Right cardiac atrium (tissue), 5 donors: ENCODE data around the gene TAT. TPM values are rescaled to one million over a fixed set of nuclear protein-coding genes. Genes with fewer than 3 reads are reported as not detected.
"Not testable (repeated sequence)": the region's sequence is repeated elsewhere in the genome, so short reads cannot be mapped to it uniquely, and the experiment has no call there.

Experiments
- ATAC-seq, 2 donors: fragments of 200-7000 bp; cut with Tn5 transposase; one replicate each; pipeline versions ENCODE4 v1.8.0 to v1.9.1; 2020; ENCODE audit warnings: moderate library complexity in 2 of 2, mild to moderate bottlenecking in 1 of 2
- DNase-seq, 3 donors: peaks; one replicate each; pipeline ENCODE4 v3.0.0-alpha.2; 2020
- H3K27ac ChIP-seq: one replicate; pipeline ENCODE4 v1.5.1; 2013; ENCODE audit warnings: mild to moderate bottlenecking, low read length, control low read depth, moderate library complexity
- H3K27me3 ChIP-seq: one replicate; pipeline ENCODE4 v1.6.1; 2013; ENCODE audit not compliant: control insufficient read depth, insufficient read depth
- H3K4me1 ChIP-seq: one replicate; pipeline ENCODE4 v1.6.1; 2013; ENCODE audit warnings: low read length; ENCODE audit not compliant: control insufficient read depth, insufficient read depth
- H3K4me3 ChIP-seq: one replicate; pipeline ENCODE4 v1.5.1; 2013; ENCODE audit warnings: low read length, control low read depth
- H3K9me3 ChIP-seq: one replicate; pipeline ENCODE4 v1.6.1; 2013; ENCODE audit warnings: low read length; ENCODE audit not compliant: control insufficient read depth
- WGBS: extraction: QIAGEN DNeasy Blood & Tissue Kit; methylation state at CpG from one replicate; pipeline ENCODE4 v1.1.7; 2013; 5-methylcytosine and 5-hydroxymethylcytosine counted together
- intact Hi-C, 4 donors: fragments of 100-400 bp; cut with DNase I; formaldehyde crosslinking; loops; one replicate each; pipeline versions ENCODE4 v1.11.0 to v1.14.0; 2022 to 2023
- polyA plus RNA-seq: library from polyadenylated mRNA; stranded (reverse); fragments of 200-250 nt; gene quantifications from one replicate; pipeline ENCODE4 v1.2.3, GENCODE V29; 2013
- total RNA-seq, 4 donors: library from RNA; stranded (reverse); fragmentation: NEBNext Ultra II Directional; extraction: Animal tissue kit (Norgen Biotek cat#: 25700); gene quantifications; one replicate each; pipeline ENCODE4 v1.2.1, GENCODE V29; 2021
- donor health status: healthy with polysubstance abuse.
- donor health status: DM: no; HTN: yes; CAD: no.
- donor health status: DM: no; HTN: no; CAD: no.
- donor health status: DM: no; HTN: yes; CAD: no; lungs with severe emphysema.
- donor health status: DM: yes; HTN: yes; CAD: no.

TAT gene
- total and polyA plus RNA-seq, 5 donors, result 0.02 to 0.08 TPM; not detected in 3

DNA sequence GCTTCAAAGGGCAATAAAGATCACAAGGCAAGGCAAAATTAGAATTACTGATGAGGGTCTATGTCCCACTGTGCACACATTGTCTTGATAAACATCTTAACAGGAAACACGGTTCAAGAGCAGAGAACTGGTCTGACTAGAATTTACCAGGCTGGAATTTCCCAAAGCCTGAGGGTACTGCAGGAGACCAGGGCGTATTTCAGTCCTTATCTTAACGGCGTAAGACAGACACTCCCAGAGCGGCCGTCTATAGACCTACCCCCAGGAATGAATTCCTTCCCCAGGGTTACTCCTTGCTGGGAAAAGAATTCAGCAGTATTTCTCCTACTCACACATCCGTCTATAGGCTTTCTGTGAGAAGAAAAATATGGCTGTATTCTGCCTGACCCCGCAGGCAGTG is 15.0 kb downstream of the TAT start:
- WGBS, result 87% methylated on average over 8 of the region's 8 CpGs
- H3K9me3 ChIP-seq, H3K27ac ChIP-seq, H3K4me1 ChIP-seq, ATAC-seq, DNase-seq, H3K27me3 ChIP-seq, intact Hi-C loops, H3K4me3 ChIP-seq: not testable (repeated sequence)

DNA sequence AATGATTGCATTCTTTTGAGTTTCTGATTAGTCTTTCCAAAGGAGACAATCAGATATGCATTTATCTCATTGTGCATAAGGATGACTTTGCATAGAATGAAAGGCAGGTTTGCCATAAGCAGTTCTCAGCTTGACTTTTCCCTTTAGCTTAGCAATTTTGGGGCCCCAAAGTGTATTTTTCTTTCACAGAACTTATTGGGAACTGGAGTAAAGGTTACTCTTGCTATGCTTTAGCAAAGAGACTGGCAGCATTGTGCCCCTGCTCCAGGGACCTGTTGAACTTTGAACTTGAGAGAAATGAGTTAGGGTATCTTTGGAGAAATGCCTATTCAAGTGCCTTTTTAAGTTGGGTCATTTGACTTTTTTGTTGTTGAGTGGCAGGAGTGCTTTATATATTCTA is 17.0 kb downstream of the TAT start:
- Histone ChIP-seq H3K27ac (no peak overlapping the region), H3K4me3 (no peak overlapping the region), H3K9me3 (no peaks in the 10 kb centered on the region), H3K4me1 (no peaks in the 10 kb centered on the region), H3K27me3 (no peaks in the 10 kb centered on the region)
- DNase-seq, result no peak
- ATAC-seq, result no peak
- intact Hi-C loops, result no loop called here

DNA sequence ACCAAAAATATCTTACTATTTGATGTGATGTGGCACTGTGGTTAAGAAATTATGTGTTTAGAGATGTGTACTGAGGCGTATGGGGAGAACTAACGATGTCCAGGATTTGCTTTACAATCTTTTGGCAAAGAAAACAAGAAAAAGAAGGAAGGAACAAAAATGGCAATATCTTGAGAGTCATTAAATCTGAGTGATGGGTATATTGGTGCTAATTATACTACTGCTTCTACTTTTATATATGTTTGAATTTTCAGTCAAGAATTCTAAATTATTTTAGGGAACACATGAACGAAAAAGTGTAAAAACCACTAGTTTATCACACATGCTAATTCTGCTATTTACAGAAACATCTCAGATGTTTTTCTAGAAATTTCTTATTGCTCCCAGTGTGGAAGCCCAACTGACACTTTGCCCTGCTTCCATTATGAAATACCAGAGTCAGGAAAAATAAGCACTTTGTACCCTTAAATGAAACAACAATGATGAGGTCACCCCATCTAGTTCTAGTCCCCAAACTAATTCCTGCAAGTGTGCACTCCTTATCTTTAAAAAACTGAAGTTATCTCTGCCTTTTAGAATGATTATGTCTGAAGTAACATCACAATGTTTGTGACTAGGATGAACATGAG is 18.8 kb downstream of the TAT start:
- H3K4me1 ChIP-seq, result no peaks in the 10 kb centered on the region
- 61% methylated on average over 3 of the region's 3 CpGs for WGBS
- no peak overlapping the region for H3K27ac ChIP-seq
- H3K27me3 ChIP-seq, result no peaks in the 10 kb centered on the region
- no peak for ATAC-seq
- DNase-seq, result no peak
- no peak overlapping the region for H3K4me3 ChIP-seq
- intact Hi-C loops, result no loop called here
- no peaks in the 10 kb centered on the region for H3K9me3 ChIP-seq

DNA sequence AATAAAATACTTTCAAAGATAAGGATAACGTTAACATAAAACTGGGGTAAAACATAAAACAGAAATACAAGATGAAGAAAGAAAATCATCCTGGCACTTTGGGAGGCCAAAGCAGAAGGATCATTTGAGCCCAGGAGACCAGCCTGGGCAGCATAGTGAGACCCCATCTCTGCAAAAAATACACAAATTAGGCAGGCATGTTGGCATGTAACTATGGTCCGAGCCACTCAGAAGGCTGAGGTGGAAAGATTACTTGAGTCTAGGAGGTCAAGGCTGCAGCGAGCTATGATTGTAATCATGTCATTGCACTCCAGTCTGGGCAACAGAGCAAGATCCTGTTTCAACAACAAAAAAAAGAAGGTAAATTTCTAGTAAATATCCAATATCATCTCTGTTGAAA is 19.6 kb downstream of the TAT start:
- no peak overlapping the region for H3K27ac ChIP-seq
- no peaks in the 10 kb centered on the region for H3K27me3 ChIP-seq
- H3K9me3 ChIP-seq, result no peaks in the 10 kb centered on the region
- no peaks in the 10 kb centered on the region for H3K4me1 ChIP-seq
- intact Hi-C loops, result no loop called here
- WGBS, result 85% methylated on average over 3 of the region's 3 CpGs
- ATAC-seq (no peak), DNase-seq (no peak)
- H3K4me3 ChIP-seq, result no peak overlapping the region

DNA sequence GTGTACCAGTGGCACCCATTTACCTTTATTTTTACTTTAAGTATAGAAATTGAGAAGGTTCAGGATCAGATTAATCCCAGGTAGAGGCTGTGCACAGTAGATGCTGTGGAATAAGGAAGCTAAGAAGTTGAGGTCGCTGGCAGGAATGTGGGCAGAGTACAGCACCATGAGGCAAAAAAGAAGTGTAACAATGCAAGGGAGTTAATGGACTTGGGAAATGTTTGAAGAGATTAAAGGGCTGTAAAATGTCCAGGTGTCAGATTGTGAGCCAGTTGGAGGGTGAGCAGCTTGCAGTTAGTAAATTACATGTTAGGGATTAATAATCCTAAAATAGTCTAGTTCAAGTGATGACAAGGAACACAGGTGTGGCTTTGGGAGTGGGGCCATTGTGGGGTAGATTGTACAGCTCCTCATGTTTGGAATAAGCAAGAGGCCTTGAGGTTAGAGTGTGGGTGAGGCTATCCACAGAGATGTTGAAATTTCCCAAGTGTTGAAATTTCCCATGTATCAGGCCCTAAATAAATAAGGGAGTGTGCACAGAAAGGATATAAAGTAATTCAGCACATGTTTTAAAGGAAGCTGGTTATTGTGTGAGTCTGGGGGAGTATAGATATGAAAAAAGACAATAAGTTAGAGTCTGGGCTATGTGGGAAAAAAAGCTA is 21.5 kb downstream of the TAT start:
- 77% methylated on average over 1 of the region's 1 CpG for WGBS
- peak in 1 of 2 donors; percentile 46 for ATAC-seq

DNA sequence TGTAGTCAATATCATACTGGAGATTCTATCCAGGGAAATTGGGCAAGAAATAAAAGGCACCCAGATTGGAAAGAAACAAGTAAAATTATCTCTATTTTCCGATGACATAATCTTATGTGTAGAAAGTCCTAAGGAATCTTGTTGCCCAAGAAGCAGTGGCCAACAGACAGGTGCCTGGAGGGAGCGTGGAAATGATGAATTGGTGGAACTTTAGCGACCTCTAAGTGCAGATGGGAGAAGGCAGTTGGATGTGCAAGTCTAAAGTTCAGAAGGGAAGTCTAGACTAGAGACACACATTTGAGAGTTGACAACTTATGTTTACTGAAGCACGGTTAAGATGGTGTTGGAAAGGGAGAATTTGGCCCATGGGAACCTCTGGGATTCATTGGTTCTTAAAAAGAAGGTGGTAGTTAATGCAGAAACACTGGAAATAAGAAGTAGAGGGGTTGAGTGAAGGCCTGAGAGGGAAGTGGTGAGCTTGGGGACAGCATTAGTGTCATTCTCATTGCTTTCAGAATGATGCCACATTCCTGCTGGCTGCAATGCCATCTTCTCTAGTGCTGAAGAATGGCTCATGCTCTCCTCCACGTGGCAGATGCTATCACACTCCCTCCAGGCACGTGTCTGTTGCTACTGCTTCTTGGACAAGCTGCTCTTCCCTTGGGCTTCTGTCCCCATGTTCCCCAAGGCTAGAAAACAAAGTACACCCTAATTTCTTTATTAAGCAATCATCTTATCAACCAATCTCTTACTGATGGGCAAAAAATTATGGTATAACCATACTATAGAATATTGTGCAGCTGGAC is 24.0 kb downstream of the TAT start:
- no peaks in the 10 kb centered on the region for H3K27me3 ChIP-seq
- no peaks in the 10 kb centered on the region for H3K9me3 ChIP-seq
- no peak for DNase-seq
- H3K4me3 ChIP-seq, result no peak overlapping the region
- H3K27ac ChIP-seq, result no peak overlapping the region
- 40% methylated on average over 6 of the region's 6 CpGs for WGBS
- intact Hi-C loops, result no loop called here
- no peak for ATAC-seq
- no peaks in the 10 kb centered on the region for H3K4me1 ChIP-seq

More for the DNA sequence above, 21.5 kb downstream of the TAT start:
- H3K27ac ChIP-seq, result no peak overlapping the region
- no peaks in the 10 kb centered on the region for H3K27me3 ChIP-seq
- no peaks in the 10 kb centered on the region for H3K4me1 ChIP-seq
- no peaks in the 10 kb centered on the region for H3K9me3 ChIP-seq
- no peak for DNase-seq
- intact Hi-C loops, result no loop called here
- H3K4me3 ChIP-seq, result no peak overlapping the region

DNA sequence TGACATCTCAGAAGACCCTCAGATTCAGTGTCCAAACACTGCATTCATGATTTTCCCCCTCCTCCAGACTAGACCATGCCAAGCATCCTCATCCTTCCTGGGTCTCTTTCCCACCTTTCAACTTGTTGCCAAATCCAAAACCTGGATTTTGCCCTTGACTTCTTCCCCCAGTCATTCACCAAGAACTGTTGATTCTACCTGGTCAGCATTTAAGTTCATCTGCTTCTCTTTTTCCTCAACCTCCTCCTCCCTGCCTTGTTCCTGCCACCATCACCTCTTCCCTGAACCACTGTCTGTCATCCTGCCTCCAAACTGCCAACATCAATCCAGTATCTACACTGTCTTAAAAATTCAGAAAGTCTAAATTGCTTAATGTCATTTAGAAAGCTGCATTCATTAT is 29.7 kb downstream of the TAT start:
- DNase-seq (no peak), ATAC-seq (no peak)
- H3K4me1 ChIP-seq, result no peaks in the 10 kb centered on the region
- intact Hi-C loops, result no loop called here
- no peaks in the 10 kb centered on the region for H3K9me3 ChIP-seq
- no peaks in the 10 kb centered on the region for H3K27me3 ChIP-seq
- no peak overlapping the region for H3K4me3 ChIP-seq
- no peak overlapping the region for H3K27ac ChIP-seq

DNA sequence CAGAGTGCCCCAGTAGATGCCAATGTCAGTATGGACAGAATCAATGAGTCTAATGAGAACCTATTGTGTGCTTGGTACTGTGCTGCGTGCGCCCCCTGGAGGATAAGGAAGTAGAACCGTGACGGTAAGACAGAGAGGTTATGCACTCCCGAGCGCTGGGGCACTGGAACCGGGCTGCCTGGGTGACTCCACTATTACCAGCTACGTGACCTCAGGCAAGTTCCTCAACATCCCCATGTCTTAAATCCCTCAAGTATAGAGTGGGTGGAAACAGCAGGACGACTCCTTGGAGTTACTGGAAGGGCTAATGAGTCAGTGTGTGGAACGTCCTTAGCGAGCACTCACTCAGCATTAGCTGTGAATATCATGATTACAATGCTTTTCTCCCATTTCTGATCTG is 34.5 kb downstream of the TAT start:
- peak in 1 of 2 donors; percentile 58 for ATAC-seq
- no peak overlapping the region for H3K27ac ChIP-seq
- intact Hi-C loops, result no loop called here
- peak in 2 of 3 donors; percentile 31 to 73 for DNase-seq
- H3K27me3 ChIP-seq, result no peaks in the 10 kb centered on the region
- no peak overlapping the region for H3K4me3 ChIP-seq
- 19% methylated on average over 11 of the region's 11 CpGs for WGBS
- H3K4me1 ChIP-seq, result no peaks in the 10 kb centered on the region
- H3K9me3 ChIP-seq, result no peaks in the 10 kb centered on the region

DNA sequence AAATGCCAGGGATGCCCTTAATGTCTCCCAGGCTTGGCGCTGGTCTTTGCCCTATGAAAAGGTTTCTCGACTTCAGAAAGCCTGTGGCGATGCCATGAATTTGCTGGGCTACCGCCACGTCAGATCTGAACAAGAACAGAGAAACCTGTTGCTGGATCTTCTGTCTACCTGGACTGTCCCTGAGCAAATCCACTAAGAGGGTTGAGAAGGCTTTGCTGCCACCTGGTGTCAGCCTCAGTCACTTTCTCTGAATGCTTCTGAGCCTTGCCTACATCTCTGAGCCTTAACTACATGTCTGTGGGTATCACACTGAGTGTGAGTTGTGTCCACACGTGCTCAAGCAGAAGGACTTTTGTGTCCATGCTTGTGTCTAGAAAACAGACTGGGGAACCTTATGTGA is 39.2 kb downstream of the TAT start:
- Histone ChIP-seq H3K27me3 (no peaks in the 10 kb centered on the region), H3K9me3 (no peaks in the 10 kb centered on the region), H3K27ac (no peak overlapping the region), H3K4me1 (no peaks in the 10 kb centered on the region), H3K4me3 (no peak overlapping the region)
- peak in 1 of 3 donors; percentile 22 for DNase-seq
- intact Hi-C loops, result no loop called here
- WGBS, result 62% methylated on average over 6 of the region's 6 CpGs
- ATAC-seq, result no peak

DNA sequence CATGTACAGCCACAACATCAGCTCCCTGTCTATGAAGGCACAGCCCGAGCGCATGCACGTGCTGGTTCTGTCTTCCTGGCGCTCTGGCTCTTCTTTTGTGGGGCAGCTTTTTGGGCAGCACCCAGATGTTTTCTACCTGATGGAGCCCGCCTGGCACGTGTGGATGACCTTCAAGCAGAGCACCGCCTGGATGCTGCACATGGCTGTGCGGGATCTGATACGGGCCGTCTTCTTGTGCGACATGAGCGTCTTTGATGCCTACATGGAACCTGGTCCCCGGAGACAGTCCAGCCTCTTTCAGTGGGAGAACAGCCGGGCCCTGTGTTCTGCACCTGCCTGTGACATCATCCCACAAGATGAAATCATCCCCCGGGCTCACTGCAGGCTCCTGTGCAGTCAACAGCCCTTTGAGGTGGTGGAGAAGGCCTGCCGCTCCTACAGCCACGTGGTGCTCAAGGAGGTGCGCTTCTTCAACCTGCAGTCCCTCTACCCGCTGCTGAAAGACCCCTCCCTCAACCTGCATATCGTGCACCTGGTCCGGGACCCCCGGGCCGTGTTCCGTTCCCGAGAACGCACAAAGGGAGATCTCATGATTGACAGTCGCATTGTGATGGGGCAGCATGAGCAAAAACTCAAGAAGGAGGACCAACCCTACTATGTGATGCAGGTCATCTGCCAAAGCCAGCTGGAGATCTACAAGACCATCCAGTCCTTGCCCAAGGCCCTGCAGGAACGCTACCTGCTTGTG is 40.0 kb downstream of the TAT start:
- H3K9me3 ChIP-seq, result no peaks in the 10 kb centered on the region
- intact Hi-C loops, result no loop called here
- DNase-seq, result peak in 1 of 3 donors; percentile 46
- H3K27ac ChIP-seq, result no peak overlapping the region
- no peaks in the 10 kb centered on the region for H3K4me1 ChIP-seq
- H3K4me3 ChIP-seq, result no peak overlapping the region
- no peaks in the 10 kb centered on the region for H3K27me3 ChIP-seq
- 91% methylated on average over 28 of the region's 28 CpGs for WGBS
- ATAC-seq, result no peak

DNA sequence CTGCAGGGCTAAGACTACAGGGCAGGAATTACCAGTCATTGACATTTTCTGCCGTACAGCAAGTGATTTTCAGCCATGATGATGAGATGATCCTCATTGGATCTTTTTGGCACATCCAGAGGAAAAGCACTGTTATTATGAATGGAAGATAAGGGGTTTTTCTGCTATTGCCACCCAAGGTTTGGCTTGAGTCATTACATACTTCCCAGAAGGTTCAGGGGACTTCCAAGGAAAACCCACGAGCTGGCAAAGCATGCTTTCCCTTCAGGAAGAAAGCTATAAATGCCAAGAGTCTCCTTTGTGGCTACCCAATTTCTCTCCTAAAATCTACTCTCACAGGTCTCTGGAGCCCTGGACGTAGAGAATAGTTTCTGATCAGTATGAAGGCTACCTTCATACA is 44.5 kb downstream of the TAT start:
- DNase-seq, result no peak
- no peak overlapping the region for H3K27ac ChIP-seq
- no peaks in the 10 kb centered on the region for H3K27me3 ChIP-seq
- 60% methylated on average over 3 of the region's 3 CpGs for WGBS
- intact Hi-C loops, result no loop called here
- no peaks in the 10 kb centered on the region for H3K4me1 ChIP-seq
- H3K9me3 ChIP-seq, result no peaks in the 10 kb centered on the region
- no peak for ATAC-seq
- no peak overlapping the region for H3K4me3 ChIP-seq
